OCI-LY7 (cell line): ENCODE results near the gene AUTS2. TPM values are rescaled to one million over a fixed set of nuclear protein-coding genes. Genes with fewer than 3 reads are reported as not detected.

Source experiments
- BruUV-seq: library from RNA; stranded (reverse); fragments of 400-500 nt; replicated peaks from 2 replicates; lab custom pipeline; 2021; lab: Mats Ljungman, UMichigan
- CTCF ChIA-PET: fragments of 300-600 bp; sonication (Branson Sonifier 250); formaldehyde crosslinking; loops from one replicate; lab custom pipeline; 2022; ENCODE audit warnings: antibody characterized with exemption; ENCODE audit not compliant: unreplicated experiment; lab: Charles Lee
- POLR2A ChIA-PET: fragments of 300-600 bp; sonication (Branson Sonifier 250); formaldehyde crosslinking; loops from one replicate; lab custom pipeline; 2022; ENCODE audit warnings: antibody characterized with exemption; lab: Charles Lee
- DNase-seq: peaks from one replicate; pipeline ENCODE4 v3.0.0-alpha.2; 2015; ENCODE audit warnings: low spot score
- H2AFZ ChIP-seq: fragments of 200-600 bp; sonication (generic), shearing (Covaris generic); 2 replicates; pipeline ENCODE4 v1.6.1; 2014; ENCODE audit warnings: mild to moderate bottlenecking, antibody characterized with exemption, low read length, moderate library complexity
- H3K27ac ChIP-seq: fragments of 200-600 bp; sonication (generic); 2 replicates; pipeline ENCODE4 v1.5.1; 2014; ENCODE audit warnings: mixed run types, low read depth, mild to moderate bottlenecking, moderate library complexity, low read length, inconsistent platforms; ENCODE audit not compliant: poor library complexity, severe bottlenecking
- H3K36me3 ChIP-seq: fragments of 200-600 bp; sonication (generic); 2 replicates; pipeline ENCODE4 v1.6.1; 2014; ENCODE audit warnings: mild to moderate bottlenecking, antibody characterized with exemption, low read length, moderate library complexity, mixed read lengths; ENCODE audit not compliant: insufficient read depth
- H3K4me1 ChIP-seq: fragments of 200-600 bp; sonication (generic); 2 replicates; pipeline ENCODE4 v1.5.1; 2014; ENCODE audit warnings: mild to moderate bottlenecking, low read length; ENCODE audit not compliant: insufficient read depth, poor library complexity, severe bottlenecking
- H3K4me2 ChIP-seq: fragments of 200-600 bp; sonication (generic); 2 replicates; pipeline ENCODE4 v1.6.1; 2014; ENCODE audit warnings: mild to moderate bottlenecking, low read length
- H3K4me3 ChIP-seq: fragments of 200-600 bp; sonication (generic); 2 replicates; pipeline ENCODE4 v1.5.1; 2014; ENCODE audit warnings: mild to moderate bottlenecking, low read depth, low read length; ENCODE audit not compliant: poor library complexity, severe bottlenecking
- H3K79me2 ChIP-seq: fragments of 200-600 bp; sonication (generic); 2 replicates; pipeline ENCODE4 v1.6.1; 2016; ENCODE audit warnings: low read depth, mild to moderate bottlenecking, low read length, moderate library complexity, mixed read lengths; ENCODE audit not compliant: insufficient read depth
- H3K9me2 ChIP-seq: fragments of 200-600 bp; sonication (generic); 2 replicates; pipeline ENCODE4 v1.6.1; 2016; ENCODE audit warnings: mild to moderate bottlenecking, low read length, mixed read lengths; ENCODE audit not compliant: insufficient read depth
- H3K9me3 ChIP-seq: fragments of 200-600 bp; sonication (generic); 2 replicates; pipeline ENCODE4 v1.6.1; 2014; ENCODE audit warnings: mild to moderate bottlenecking, mixed run types, low read length, mixed read lengths
- H4K20me1 ChIP-seq: fragments of 200-600 bp; sonication (generic); 2 replicates; pipeline ENCODE4 v1.6.1; 2014; ENCODE audit warnings: mild to moderate bottlenecking, antibody characterized with exemption, low read length, moderate library complexity, mixed read lengths; ENCODE audit not compliant: insufficient read depth
- EZH2phosphoT487 ChIP-seq: fragments of 200-600 bp; sonication (generic); IDR thresholded peaks from 2 replicates; pipeline ENCODE4 v1.6.1; 2018; ENCODE audit warnings: low read depth, borderline replicate concordance, mild to moderate bottlenecking, mixed run types, antibody characterized with exemption, low read length, moderate library complexity, mixed read lengths
- intact Hi-C: fragments of 100-400 bp; cut with micrococcal nuclease; formaldehyde crosslinking; loops from one replicate; pipeline ENCODE4 v1.10.0; 2022; ENCODE audit not compliant: unreplicated experiment
- total RNA-seq, 2 experiments: library from RNA; depleted of rRNA in 1 of 2; stranded (reverse); fragments of >200 nt in 1 of 2; shearing (Covaris generic) in 1 of 2; gene quantifications; 2 replicates each; pipeline ENCODE4 v1.2.3, GENCODE V29; 2014 to 2022
- TF ChIP-seq, protein P1 (sequence below): fragments of 200-600 bp; sonication (generic); conservative IDR thresholded peaks from 2 replicates; pipeline ENCODE4 v1.5.1; 2014; ENCODE audit warnings: mild to moderate bottlenecking, antibody characterized with exemption, low read length, moderate library complexity, mixed read lengths

Gene AUTS2
- total RNA-seq, 2 experiments from 2014 or later = 37.9 to 78.5 TPM

DNA sequence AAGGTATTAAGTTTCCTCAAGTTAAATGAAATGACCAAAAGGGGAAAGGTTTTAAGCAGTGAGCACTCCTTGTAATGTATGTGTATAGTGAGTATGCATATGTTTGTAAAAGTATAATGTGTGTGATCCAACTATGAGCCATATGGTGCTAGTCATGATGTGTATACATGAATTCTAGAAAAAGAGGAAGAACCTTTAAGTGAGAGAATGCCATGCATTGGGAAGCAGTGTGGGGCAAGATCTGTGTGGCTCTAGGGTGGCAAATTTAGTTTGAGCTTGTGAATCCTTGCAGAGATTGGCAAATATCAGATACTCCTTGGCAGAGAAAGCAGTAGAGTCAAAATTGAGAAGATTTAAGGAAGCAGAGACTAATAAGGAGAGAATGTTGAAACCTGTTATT, 435.0 kb downstream of the AUTS2 start:
- BruUV-seq = no TSS peak
- no peak overlapping the region for H3K27ac ChIP-seq
- H3K36me3 ChIP-seq = no peaks in the 10 kb centered on the region; the same call in 1 of the 2 replicates
- peaks cover 22% of the 10 kb centered on the region; the same call in 1 of the 2 replicates for H3K9me3 ChIP-seq
- ChIA-PET CTCF (no interaction called here), POLR2A (interaction anchor here (0.5 to 2.0 kb wide), 4 partner anchors 9 to 152 kb away, joined by 3 to 7 read pairs (median 4); no protein-coding TSS in a partner anchor)
- no peak for DNase-seq
- TF ChIP-seq EZH2phosphoT487 = no peak
- TF ChIP-seq, protein P1, sequence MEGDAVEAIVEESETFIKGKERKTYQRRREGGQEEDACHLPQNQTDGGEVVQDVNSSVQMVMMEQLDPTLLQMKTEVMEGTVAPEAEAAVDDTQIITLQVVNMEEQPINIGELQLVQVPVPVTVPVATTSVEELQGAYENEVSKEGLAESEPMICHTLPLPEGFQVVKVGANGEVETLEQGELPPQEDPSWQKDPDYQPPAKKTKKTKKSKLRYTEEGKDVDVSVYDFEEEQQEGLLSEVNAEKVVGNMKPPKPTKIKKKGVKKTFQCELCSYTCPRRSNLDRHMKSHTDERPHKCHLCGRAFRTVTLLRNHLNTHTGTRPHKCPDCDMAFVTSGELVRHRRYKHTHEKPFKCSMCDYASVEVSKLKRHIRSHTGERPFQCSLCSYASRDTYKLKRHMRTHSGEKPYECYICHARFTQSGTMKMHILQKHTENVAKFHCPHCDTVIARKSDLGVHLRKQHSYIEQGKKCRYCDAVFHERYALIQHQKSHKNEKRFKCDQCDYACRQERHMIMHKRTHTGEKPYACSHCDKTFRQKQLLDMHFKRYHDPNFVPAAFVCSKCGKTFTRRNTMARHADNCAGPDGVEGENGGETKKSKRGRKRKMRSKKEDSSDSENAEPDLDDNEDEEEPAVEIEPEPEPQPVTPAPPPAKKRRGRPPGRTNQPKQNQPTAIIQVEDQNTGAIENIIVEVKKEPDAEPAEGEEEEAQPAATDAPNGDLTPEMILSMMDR = no peak
- intact Hi-C loops = loop anchor here (10.0 kb wide), 1 partner anchor 338 kb away; no protein-coding TSS in a partner anchor
- H3K4me2 ChIP-seq = no peak overlapping the region
- no peak overlapping the region for H2AFZ ChIP-seq
- H3K4me1 ChIP-seq = peaks cover 38% of the 10 kb centered on the region
- 0 out of 2 replicates have a peak, but pooled peaks cover 3% of the 10 kb centered on the region for H4K20me1 ChIP-seq
- peaks cover 9% of the 10 kb centered on the region; the same call in 1 of the 2 replicates for H3K79me2 ChIP-seq
- no peaks in the 10 kb centered on the region for H3K9me2 ChIP-seq
- H3K4me3 ChIP-seq = no peak overlapping the region

DNA sequence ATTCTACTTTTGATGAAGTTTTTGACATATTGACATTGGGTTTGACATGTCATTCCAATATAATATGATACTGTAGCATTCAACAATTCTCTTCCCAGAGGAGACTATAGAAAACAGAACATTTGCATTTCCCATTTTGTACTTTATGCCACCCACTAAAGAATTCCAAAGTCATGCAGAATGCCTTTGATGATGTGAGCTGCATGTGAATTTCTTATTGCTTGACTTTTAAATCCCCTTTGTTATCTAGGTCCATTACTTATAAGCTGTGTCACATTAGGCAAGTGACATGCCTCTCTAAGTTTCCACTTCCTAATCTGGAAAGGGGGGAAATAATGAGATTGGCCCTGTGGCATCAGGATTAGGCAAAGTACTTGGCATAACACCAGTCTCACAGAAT, 436.7 kb downstream of the AUTS2 start:
- Histone ChIP-seq H3K9me3 (peaks cover 22% of the 10 kb centered on the region; the same call in 1 of the 2 replicates), H3K36me3 (no peaks in the 10 kb centered on the region; the same call in 1 of the 2 replicates), H3K9me2 (no peaks in the 10 kb centered on the region), H2AFZ (no peak overlapping the region), H3K27ac (no peak overlapping the region), H3K4me1 (peaks cover 21% of the 10 kb centered on the region), H3K79me2 (no peaks in the 10 kb centered on the region), H4K20me1 (no peaks in the 10 kb centered on the region), H3K4me3 (no peak overlapping the region), H3K4me2 (no peak overlapping the region)
- no peak for DNase-seq
- ChIA-PET POLR2A (interaction anchor here (0.6 to 2.0 kb wide), 5 partner anchors 24 to 327 kb away, joined by 3 to 7 read pairs (median 3); no protein-coding TSS in a partner anchor), CTCF (interaction anchor here (0.5 to 1.0 kb wide), 2 partner anchors 12 to 921 kb away, joined by 3 to 4 read pairs; no protein-coding TSS in a partner anchor)
- TF ChIP-seq, protein P1 = no peak
- no peak for TF ChIP-seq EZH2phosphoT487
- no TSS peak for BruUV-seq
- intact Hi-C loops = loop anchor here (5.0 to 10.0 kb wide), 2 partner anchors 208 to 340 kb away; no protein-coding TSS in a partner anchor

DNA sequence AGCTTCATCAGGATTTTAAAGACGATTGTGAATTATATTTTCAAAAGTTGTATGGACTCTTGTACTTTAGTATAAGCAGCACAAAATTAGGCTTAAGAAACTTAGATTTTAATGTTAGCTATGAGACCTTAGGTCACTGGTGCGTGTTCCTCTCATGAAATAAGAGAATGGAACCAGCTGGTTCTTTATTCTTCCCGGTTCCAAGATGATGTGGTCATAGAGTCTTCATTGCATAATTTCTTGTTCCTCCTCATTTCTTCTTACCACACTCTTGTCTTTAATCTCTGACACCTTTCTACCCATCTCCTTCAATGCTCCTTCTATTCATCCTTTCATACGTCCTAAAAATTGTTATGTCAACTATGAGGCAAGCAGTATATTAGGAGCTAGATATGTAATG, 437.2 kb downstream of the AUTS2 start:
- Histone ChIP-seq H2AFZ (no peak overlapping the region), H4K20me1 (no peaks in the 10 kb centered on the region), H3K4me3 (no peak overlapping the region), H3K27ac (no peak overlapping the region), H3K4me1 (peaks cover 18% of the 10 kb centered on the region), H3K36me3 (no peaks in the 10 kb centered on the region; the same call in 1 of the 2 replicates), H3K79me2 (no peaks in the 10 kb centered on the region), H3K9me3 (peaks cover 22% of the 10 kb centered on the region; the same call in 1 of the 2 replicates), H3K4me2 (no peak overlapping the region), H3K9me2 (no peaks in the 10 kb centered on the region)
- ChIA-PET POLR2A (interaction anchor here (0.5 to 1.0 kb wide), 4 partner anchors 12 to 115 kb away, joined by 3 read pairs; no protein-coding TSS in a partner anchor), CTCF (interaction anchor here (0.5 kb wide), 1 partner anchor 922 kb away, joined by 3 read pairs; no protein-coding TSS in a partner anchor)
- intact Hi-C loops = loop anchor here (5.0 to 10.0 kb wide), 2 partner anchors 208 to 341 kb away; no protein-coding TSS in a partner anchor
- DNase-seq = no peak
- BruUV-seq = no TSS peak
- no peak for TF ChIP-seq EZH2phosphoT487
- TF ChIP-seq, protein P1 = no peak
